ENCODE results near the gene BMP5.

Gene BMP5

GRCh38 chr6:55705451-55706440 is 169.6 kb downstream of the BMP5 start:
- DNase-seq = no peak

- DNase-seq = no peak
These were observed 171.0 kb downstream of the BMP5 start for GRCh38 chr6:55704421-55704820.
